ENCODE data around the gene LTF.
"Not testable (repeated sequence)": the region's sequence is repeated elsewhere in the genome, so short reads cannot be mapped to it uniquely, and the experiment has no call there.

The LTF gene

DNA sequence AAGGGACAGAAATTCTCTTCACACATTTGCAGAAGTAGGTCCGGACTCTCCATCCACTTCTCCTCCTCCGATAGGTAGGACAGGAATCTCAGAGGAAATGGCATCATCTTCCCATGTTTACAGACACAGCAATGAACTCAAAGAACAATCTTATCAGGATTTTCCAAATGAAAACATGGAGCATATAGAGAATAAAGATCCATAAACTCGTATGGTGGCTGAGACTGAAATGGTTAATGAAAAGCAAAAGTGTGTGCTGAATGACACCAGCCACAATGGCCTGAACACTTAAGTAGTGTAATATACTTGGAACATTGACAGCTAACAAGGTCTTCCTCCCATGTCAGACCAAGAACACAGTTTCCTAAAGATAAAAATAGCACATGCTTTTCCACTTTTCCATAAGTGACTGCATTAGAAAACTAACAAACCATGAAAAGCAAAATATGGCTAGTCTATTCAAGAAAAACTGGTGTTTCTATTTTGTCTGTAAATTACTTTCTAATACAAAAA lies 51.9 kb downstream of the LTF start:
- DNase-seq (ENCODE audit: low read depth) = no peak

DNA sequence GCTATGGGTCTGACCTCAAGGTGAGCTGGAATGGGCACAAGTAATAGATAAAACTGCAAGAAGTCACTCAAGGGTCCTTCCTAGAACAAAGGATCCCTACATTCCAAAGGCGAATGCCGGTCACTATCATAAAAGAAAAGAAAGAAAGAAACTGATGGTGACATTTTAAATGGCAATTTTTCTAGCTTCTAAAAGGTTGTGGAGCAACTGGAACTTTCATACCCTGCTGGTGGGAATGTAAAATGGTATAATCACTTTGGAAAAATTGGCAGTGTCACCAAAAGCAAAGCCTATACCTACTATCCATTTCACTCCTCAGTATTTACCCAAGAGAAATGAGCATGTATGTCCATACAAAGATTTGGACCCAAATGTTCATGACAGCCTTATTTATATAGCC lies 53.4 kb downstream of the LTF start:
- no peak for DNase-seq (ENCODE audit: low read depth)

DNA sequence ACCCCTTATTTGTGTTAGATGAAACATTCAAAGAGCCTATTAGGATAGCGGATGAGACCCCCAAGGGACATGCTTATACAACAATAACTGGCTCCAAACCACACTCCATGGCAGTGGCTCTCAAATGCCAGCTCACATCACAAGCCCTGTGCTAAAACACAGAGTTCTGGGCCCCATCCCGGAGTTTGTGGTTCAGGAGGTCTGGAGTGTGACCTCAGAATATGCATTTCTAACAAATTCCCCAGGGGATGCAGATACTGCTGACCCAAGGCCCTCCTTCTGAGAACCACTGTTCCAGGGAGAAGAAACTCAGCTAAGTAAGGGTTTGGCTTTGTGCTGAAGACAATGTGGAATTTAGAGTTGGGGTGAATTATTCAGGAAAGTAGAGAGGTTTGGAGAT lies 54.0 kb downstream of the LTF start:
- DNase-seq (ENCODE audit: low read depth) = no peak

GRCh38 chr3:46409739-46410489 lies 54.8 kb downstream of the LTF start:
- no peak for DNase-seq (ENCODE audit: low read depth)

- no peak for DNase-seq (ENCODE audit: low read depth)
Observed at GRCh38 chr3:46408853-46409252, 55.9 kb downstream of the LTF start.

DNA sequence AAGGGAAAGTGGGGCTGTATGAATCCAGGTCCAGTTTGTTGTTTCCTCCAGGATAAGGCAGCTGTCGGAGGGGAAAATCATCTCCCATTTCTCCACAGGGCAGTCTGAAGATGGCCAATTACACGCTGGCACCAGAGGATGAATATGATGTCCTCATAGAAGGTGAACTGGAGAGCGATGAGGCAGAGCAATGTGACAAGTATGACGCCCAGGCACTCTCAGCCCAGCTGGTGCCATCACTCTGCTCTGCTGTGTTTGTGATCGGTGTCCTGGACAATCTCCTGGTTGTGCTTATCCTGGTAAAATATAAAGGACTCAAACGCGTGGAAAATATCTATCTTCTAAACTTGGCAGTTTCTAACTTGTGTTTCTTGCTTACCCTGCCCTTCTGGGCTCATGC lies 56.7 kb downstream of the LTF start:
- DNase-seq (ENCODE audit: low read depth) = no peak

- no peak for DNase-seq (ENCODE audit: low read depth)
Observed at GRCh38 chr3:46406788-46407611, 57.7 kb downstream of the LTF start, which contains the start of the genes CCR5AS and CCRL2. Gene CCR5AS, minus strand, starts transcription at chr3:46407066. Gene CCRL2, plus strand, starts transcription at chr3:46407259. Its CDS starts 821 bp downstream, at chr3:46408080.

DNA sequence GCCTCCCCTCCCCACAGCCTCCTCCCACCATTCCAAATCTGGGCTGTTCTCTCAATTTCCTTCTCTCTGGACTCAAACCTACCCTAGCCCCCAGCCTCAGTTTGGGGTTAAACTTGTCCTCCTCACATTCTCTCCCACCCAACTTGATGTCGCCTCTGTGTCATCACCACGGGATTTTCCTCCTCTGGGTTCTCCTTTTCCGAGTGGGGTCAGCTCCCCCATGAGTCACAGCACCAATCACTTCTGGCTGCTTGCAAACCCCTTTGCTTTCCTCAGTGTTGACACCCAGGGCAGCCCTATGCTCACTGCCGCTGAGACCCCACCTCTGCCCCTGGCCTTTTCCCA lies 58.3 kb downstream of the LTF start:
- DNase-seq (ENCODE audit: low read depth) = no peak

DNA sequence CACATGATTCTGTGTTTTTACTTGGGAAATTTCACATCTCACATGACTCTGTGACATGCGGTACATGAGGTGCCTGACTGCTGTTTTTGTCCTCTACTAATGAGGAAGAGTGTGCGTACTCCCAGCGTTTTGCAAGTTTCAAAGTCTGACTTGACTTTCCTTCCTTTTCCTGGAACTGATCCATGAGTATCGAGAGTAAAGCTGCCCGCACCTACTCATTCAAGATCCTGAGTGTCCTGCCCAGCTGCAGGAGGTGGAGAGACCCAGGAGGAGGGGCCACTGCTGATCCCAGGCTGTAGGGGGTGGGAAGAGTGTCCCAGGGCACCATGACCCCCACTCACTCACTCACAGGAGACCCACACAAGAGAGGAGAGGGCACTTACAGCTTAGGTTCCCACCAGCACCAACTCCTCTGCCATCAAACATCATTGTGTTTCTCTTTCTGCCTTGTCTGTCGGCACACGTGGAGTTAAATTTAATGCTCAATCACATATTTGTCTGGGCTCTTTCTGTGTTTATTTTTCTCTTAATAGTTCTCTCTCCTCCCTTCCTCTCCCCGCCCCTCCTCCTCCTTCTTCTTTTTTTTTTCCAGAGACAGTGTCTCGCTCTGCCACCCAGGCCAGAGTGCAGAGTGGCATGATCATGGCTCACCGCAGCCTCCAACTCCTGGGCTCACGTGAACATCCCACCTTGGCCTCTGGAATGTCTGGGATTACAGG lies 59.2 kb downstream of the LTF start:
- DNase-seq (ENCODE audit: low read depth) = no peak

DNA sequence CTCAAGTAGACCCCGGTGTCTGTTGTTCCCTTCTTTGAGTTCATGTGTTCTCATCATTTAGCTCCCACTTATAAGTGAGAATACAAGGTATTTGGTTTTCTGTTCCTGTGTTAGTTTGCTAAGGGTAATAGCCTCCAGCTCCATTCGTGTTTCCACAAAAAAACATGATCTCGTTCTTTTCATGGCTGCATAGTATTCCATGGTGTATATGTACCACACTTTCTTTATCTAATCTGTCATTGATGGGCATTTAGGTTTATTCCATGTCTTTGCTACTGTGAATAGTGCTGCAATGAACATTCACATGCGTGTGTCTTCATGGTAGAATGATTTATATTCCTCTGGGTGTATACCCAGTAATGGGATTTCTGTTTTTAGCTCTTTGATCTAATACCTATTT lies 61.8 kb downstream of the LTF start:
- not testable (repeated sequence) for DNase-seq (ENCODE audit: low read depth)

- DNase-seq (ENCODE audit: low read depth) = no peak
Observed at GRCh38 chr3:46401579-46401978, 63.1 kb downstream of the LTF start.

GRCh38 chr3:46400846-46401245 lies 63.9 kb downstream of the LTF start:
- no peak for DNase-seq (ENCODE audit: low read depth)

DNA sequence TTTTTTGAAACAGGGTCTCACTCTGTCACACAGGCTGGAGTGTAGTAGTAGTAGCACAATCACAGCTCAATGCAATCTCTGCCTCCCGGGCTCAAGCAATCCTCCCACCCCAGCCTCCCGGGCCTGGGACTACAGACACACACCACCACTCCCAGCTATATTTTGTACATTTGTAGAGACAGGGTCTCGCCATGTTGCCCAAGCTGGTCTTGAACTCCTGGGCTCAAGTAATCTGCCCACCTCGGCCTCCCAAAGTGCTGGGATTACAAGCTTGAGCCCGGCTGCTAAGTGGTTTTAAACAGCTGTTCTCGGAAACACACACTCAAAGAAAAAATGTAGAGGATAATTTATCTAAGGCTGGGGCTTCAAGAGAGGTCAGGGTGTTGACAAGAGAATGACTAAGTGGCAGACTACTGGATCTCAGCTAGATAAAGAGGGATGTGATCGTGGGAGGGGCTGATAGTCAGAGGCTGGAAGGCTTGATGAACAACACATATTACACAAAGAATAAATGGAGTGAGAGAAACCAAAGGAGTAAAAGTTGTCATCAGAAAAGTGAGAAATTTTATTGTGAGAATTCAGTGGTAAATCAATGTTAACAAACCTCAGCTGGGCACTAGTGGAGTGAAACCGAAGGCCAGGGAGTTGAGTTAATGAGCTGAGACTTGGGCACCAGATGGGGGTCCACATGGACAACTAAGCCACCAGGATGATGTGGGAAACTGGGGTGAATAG lies 64.5 kb downstream of the LTF start:
- DNase-seq (ENCODE audit: low read depth) = no peak

DNA sequence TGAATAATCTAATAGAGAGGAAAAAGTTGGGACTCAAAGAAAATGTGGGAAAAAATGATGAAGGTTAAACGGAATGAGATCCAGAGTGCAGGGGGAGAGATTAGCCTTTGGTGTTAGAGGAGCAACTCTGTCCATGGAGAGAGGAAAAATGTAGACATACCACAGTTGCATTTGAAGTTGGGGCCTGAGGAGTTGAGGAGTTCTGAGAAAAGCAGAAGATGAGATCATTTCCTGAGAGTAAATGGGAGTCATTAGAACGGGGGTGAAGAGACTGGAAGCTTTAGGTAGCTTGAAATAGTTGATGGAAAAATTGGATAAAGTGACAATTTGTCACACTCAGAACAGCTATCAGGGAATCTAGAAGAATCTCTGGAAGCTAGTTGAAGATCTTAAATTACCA lies 65.1 kb downstream of the LTF start:
- DNase-seq (ENCODE audit: low read depth) = no peak

DNA sequence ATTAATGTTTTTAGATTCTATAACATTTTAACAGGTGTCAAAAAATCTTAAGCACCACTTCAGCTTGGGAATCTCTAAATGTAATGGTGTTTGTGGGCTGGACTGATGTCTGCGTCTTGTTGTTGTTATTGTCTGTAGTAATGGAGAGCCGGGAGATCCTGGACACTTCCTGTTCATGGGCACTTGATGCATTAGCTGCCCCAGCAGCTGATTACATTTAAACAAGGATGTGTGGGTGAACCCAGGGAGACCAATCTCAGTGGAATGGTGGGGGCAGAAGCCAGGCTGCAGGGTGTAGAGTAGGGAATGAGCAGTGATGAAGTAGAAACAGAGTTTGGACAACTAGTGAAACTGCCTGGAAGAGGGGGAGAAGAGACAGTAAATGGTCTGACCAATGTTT lies 65.6 kb downstream of the LTF start:
- no peak for DNase-seq (ENCODE audit: low read depth)

DNA sequence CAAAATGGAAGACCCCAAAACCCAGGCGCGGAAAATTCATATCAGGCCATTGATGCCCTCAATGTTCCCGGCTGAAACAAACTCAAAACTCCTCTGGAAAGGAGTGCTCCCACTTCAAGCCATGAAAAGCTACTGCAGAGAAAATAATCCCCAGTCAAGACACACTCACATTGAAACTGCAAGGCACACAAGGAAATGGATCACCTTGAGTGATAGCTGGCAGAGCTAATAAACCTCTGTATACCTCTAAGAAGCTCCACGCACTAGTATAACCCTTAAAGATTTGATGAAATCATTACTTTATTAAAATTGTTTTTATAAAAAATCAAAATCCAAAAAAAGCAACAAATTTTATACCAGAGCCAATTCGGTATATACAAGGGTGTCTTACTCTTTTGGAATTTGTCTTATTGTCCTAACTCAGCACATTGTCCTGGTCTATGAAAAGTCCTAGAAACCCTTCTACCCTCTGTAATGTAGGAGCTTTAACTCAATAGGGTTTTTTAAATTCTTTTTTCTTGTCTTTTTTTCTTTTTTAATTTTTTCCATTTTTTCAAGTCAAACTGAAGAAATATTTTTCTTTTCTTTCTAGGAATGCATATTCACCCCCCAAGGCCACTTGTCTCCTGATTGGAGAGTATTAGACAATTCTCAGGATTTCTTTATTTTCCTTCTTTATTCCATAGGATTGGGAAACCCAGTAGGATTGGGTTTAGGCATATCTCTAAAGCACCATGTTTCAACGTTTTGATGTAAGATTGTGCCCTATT lies 66.3 kb downstream of the LTF start:
- DNase-seq (ENCODE audit: low read depth) = no peak

- DNase-seq (ENCODE audit: low read depth) = no peak
Observed at GRCh38 chr3:46397111-46397510, 67.6 kb downstream of the LTF start.

DNA sequence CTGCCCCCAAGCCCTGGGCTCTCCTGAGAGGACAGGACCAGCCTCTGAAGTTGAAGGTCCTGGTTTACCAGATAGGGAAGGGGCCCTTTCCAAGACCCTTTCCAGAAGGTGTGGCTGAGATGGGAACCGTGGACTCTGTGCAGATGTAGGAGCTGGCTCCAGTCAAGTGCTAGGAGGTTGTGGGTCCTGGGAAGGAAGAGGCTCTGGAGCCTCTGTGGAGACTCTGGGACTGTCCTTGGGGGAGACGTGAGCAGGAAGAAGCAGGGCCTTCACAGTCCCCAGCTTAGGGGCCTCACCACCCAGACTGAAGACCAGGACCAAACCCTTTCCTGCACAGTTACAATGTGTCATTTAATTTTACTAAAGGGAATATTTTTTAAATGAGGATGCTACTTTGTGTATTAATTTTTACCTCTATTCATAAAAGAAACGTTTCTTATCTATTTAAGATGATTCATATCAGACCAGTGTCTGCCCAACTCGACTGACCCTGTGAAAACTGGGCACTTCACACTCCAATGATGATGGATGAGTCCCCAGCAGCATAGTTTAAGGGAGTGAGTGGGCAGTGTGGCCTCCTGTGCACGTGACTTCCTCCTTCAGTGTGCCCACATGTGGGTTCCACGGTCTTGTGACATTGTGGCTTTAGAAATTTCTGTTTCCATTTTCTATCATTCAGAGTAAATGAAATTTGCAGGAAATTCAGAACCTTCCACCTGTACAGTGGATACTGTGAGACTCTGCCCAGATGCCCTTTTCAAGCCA lies 68.8 kb downstream of the LTF start:
- no peak for DNase-seq (ENCODE audit: low read depth)

DNA sequence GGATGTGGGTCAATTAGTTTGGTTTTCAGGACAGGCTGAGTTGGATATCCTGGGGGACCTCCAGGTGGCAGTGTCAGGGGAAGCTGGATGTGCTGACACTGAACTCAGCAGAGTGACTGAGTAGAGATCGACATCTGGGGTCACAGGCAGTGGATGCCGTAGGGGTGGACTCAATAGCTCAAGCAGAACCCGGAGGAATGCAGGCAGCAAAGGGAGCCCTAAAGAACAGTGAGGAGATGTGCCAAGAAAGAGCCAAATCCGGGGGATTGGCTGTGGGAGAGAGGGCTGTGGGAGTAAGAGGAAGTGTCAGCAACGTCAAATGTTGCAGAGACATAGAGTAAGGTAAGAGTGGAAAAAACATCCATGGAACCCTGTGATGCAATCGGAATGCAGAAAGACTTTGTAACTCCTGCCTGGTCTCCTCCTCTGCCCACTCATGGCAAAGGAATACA lies 69.5 kb downstream of the LTF start:
- DNase-seq (ENCODE audit: low read depth) = no peak
